GM19452 (cell line): ENCODE results near the gene COMMD8.
"Not testable (repeated sequence)": the region's sequence is repeated elsewhere in the genome, so short reads cannot be mapped to it uniquely, and the experiment has no call there.

ENCODE experiments used
- ATAC-seq: cut with Tn5 transposase; IDR thresholded peaks from one replicate; pipeline ENCODE4 v1.9.1; 2021; ENCODE audit not compliant: unreplicated experiment

The COMMD8 gene

DNA sequence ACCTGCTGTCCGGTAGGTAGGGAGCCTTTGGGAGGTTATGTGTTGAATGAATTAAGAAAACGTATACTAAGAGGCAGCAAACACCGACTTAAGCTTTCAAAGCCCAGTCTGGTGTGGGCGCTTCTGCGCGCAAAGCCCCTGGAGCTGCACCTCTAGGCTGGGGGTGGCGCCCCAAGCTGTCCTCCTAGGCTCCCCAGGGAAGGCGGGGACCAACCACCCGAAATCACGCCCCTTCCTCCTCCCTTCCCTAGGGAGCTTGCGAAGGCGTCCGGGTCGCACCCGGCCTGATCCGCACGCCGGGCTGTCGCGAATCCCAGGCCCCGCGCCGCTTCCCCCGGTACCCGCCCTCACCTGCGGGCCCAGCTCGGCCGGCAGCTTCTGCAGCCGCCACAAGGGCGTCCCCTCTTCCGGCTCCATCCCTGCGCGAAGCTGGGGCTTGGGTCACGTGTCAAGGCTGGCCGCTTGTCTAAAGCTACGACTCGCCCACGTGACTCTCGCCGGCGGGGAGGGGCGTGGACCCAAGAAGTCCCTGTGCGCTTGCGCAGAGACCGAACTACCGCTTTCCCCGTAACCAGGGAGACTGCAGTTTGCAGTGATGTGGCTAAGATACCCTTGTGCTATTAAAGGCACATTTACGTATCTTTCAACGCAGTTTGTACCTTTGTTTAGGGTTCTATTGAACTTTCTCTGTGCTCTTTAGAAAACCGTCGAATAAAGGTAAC, at the start of gene COMMD8:
COMMD8 (minus strand) TSS at position 468 of the 722 bp plus-strand sequence; CDS start at position 417, 51 bp downstream.
- ATAC-seq: peak; percentile 89

DNA sequence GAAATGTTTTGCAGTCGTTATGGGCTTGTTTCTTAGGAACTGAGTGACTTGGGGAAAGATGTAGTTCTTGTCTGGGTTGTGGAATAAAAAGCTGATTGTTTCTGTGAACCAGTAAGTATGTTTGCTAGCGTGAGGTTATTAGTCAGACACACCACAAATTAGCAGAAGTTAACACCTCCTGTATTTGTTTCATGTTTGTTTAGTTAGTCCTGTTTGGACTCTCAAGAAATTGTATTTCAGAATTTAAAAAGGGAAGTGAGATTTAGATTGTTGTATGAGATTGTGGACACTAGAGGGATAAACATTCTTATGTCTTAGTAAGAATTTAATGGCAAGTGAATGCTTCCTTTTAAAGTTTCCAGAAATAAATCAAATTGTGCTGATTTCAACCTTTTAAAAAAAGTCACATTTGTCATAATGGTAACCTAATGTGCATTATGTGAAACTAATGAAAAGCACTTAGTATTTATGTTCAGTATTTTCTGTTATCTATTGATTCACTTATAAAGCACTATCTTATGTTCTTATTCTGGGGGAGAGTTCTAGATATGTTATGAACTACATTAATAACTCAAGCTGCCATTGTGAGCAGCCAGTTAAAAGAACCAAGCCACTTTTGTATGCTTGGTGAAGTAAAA, 47.1 kb upstream of the COMMD8 start:
- ATAC-seq: peak; percentile 96

DNA sequence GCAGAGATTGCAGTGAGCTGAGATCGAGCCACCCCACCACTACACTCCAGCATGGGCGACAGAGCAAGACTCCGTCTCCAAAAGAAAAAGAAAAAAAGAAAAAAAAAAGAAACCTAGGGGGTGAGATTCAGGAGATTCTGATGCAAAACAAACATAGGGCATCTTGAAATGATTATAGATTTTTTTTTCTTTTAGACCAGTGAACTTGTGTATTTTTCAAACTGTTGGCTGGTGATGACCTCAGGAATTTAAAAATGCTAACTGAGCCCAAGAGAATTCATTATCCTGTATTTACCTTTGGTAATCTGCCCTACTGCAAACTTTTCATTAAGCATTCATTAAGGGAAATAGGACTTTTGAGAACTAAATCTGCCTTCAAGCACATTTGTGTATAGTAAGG, 42.2 kb upstream of the COMMD8 start:
- ATAC-seq: no peak

DNA sequence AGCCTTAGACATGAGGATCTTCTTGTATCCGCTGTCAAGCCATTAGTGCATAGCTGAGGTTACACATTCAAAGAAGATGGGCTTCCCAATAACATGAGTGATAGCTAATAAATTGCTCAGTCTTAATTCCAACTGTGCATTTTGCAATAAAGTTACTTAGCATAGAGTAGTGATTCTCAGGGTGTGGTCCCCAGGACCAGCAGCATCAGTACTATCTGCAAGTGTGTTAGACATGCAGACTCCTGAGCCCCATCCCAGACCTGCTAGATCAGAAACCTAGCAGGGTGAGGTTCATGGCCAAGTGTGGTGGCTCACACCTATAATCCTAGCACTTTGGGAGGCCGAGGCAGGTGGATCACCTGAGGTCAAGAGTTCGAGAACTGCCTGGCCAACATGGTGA, 41.6 kb upstream of the COMMD8 start:
- ATAC-seq: no peak

DNA sequence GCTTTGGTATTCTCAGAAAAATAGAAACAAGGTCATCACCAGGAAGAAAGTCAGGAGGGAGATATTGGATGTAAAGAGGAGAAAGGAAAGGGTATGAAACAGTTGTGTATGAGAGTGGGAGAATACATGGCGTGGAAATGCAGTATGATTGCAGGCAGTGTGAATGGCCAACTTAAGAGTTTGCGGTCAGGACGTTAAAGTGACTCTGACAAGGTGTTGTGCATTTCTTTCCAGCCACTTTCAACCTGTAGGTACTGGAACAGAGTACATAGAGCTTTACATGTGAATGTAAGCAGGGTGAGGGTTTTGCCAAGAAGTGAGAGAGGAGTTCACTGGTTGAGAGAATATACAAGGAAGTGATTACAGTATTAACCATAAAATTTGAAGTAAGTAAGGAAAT, 37.3 kb upstream of the COMMD8 start:
- ATAC-seq: no peak

DNA sequence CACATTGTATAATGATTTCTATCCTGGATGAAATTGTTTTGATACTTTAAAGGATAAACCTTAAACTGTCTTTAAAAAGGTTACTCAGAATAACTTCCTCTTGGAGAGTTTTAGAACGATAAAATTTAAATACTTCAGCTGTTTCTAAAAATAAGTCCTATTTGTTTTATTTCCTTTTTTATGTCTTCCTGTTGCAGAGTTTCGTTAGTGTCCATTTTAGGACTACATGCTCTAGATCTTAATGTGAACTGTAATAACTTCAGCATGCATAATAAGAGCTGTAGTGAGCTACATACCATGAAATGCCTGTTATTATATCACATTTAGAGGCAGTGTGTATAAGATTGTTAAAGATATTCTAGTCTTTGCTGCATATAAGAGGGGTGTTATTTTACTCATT, 36.2 kb upstream of the COMMD8 start:
- no peak for ATAC-seq

DNA sequence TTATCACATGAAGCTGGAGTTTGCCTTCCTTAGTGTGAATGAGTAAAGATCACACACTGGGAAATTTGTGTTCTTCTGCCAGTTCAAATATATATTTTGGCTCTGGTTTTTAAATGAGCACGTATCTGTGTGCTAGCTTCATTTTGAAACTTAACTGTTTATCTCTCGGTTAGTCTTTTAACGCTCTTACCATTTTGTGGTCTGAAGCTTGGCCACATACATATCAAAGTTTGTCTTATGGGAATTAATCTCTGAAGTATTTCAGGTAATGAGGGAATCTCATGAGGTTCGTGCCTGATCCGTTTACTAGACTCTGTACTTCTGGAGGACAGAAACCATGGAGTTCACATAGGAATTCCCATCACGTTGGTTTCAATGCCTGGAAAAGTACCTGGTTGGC, 35.4 kb upstream of the COMMD8 start:
- no peak for ATAC-seq

DNA sequence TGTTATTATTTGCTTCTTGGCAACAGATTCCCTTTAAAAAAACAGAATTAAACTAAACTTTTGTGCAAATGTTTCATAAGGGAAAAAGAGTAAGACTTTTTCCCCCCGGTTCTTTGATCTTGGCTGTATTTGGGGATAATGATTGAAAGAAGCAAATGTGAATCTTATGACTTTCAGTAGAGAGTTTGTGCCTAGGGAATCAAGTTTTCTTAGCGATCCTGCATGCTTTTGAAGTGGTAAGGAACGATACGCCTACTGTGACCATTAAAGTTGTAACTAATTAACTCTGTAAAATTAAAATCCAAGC, 30.6 kb upstream of the COMMD8 start:
- ATAC-seq: no peak

DNA sequence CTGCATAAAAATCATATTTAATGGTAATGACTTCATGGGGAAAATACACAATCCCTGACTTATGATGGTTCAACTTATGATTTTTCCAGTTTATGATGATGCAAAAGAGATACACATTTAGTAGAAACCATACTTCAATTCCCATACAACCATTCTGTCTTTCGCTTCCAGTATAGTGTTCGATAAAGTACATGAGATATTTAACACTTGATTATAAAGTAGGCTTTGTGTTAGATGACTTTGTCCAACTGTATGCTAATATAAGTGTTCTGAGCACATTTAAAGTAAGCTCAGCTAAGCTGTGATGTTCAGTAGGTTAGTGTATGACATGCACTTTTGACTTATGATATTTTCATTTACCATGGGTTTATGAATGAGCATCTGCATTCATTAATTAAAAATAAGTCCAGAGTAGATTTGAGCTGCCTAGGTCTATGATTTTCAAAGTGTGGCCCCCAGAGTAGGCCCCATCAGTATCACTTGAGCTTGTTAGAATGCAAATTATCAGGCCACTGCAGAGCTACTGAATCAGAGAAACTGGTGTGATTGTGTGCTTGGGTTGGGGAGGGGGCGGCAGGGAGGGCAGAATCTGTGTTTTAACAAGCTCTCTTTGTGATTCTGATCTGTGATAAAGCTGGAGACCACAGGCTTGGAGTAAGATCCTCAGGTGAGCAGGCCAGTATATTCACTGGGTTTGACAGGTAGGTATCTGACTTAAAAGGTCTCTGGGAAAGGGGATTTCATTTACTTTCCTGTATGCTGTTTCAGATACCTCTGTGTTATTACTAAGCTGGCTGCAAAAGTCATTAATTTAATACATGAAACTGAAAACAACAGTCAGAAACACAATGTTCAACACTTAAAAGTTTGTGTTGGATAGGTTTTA, 30.0 kb upstream of the COMMD8 start:
- ATAC-seq: no peak

DNA sequence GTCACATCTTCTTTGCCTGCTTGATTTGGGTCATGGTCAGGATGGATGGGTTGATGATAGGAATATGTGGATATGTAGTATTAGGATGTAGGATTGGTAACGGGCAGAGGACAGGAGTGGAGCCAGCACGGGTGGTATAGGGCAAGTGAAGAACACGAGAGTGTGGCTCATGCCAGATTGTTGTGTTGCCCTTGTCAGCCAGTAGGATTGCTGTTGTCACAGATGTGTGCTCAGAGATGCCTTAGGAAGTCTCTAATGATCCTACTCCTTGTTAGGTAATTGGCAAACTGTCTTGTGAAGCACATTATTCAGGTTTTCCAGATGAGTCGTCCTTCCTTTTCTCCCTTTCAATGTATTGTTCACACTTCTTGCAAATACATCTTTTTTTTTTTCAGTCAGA, 27.0 kb upstream of the COMMD8 start:
- peak; percentile 64 for ATAC-seq

DNA sequence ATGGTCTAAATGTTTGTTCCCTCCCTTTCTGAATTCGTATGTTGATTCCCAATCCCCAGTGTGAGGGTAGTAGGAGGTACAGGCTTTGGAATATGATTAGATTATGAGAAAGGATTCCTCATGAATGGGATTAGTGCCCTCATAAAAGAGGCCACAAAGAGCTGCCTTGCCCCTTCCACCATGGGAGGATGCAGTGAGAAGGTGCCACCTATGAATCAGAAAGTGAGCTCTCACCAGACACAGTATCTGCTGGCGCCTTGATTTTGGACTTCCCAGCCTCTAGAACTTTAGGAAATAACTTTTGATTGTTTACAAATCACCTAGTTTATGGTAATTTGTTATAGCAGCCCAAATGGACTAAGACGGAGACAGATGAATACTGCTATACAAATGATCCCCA, 25.2 kb upstream of the COMMD8 start:
- no peak for ATAC-seq

DNA sequence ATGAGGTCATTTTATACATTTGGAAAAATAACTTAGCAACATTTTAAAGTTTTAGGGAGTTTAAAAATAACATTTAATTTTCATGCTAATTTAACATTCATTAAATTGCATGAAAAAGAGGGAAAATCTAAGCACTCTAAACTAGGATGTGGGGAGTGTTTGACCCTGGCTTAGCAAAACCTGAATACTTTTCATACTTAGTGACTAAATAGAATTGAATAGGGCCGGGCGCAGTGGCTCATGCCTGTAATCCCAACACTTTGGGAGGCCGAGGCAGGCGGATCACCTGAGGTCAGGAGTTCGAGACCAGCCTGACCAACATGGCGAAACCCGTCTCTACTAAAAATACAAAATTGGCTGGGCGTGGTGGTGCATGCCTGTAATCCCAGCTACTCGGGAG, 23.2 kb upstream of the COMMD8 start:
- not testable (repeated sequence) for ATAC-seq

DNA sequence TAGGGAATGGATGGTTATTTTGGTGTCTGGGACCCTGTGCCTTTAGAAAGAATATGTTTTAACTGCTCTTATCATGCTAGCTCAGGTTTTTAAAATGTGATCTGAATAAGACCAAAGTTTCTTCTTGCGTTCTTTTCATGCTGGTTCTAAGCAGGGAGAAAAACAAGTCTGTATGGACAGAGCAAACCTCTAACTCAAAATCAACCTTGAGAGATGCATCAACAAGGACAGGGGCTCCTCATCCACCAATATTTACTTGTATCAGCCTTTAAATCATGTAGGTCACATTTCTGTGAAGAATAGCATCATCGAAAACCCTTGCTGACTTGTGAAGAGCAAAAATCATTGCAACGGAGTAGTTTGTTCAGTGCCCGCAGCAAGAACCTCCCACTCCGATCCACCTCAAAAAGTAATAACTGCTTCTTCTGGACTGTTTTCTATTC, 22.8 kb upstream of the COMMD8 start:
- no peak for ATAC-seq

DNA sequence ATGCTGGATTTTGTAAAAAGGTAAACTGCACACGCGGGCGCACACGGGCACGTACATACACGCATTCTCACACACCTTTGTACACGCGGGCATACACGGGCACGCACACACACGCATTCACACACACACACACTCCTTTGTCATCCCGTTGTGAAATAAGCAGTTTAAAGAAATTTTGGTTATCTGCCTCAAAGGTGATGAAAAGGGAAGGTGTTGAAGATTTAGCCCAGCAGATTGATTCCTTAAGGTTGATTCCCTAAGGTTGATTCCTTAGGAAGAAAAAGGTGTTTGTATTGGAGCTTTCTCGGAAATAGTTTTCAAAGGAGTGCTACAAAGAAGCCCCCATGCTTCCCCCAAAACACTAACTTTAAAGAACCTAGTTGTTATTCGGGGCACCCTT, 22.3 kb upstream of the COMMD8 start:
- no peak for ATAC-seq

DNA sequence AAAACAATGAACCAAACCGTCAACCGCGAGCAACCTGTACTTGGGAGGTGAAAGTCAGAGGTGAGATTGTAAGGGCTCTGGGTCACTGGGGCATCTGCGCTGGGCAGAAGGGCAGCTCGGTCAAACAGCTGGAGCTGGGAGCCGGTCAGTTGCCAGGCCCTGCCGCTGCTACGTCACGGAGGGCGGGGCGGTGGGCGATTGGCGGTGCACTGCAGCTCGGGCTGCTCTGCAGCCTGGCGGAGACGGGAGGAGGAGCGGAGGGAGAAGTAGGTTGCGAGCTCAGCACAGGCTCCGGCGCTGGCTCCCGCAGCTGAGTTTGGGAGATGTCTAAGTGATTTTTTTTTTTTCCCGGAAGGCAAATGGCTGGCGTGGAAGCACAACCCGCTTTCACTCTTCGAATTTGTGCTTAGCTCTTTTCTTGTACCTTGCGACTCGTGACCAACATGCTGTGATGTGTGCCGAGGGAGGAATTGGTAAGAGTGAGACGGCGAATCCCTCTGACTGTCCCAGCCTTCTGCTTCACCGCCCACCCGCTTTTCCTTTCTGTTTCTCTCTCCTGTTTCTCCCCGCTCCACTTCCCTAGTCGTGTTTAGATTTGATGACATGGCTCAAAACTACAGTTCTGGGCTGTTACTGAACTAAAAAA, 21.7 kb upstream of the COMMD8 start, which contains the start of gene ATP10D:
ATP10D (plus strand) TSS at position 229 of the 646 bp plus-strand sequence. CDS start 27,266 bp downstream, outside the sequence.
- ATAC-seq: peak; percentile 93

DNA sequence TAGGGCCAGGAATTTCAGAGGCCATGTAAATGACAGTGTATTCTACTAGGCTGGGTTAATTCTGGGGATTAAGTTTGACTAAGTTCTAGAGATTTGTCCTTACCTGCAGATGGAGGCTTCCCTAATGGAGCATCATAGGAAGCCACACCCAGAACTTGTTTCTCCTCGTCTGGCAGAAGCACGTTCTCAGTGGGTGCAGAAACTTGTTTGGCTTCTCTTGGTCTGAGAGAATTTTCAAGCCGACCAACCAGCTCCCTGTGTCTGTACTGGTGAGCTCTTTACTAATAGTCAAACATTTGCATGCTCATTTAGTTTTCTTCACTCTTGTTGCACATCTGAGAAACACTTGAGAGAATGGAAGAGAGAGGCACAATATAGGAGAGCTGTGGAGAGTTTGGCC, 20.7 kb upstream of the COMMD8 start:
- ATAC-seq: peak; percentile 29

DNA sequence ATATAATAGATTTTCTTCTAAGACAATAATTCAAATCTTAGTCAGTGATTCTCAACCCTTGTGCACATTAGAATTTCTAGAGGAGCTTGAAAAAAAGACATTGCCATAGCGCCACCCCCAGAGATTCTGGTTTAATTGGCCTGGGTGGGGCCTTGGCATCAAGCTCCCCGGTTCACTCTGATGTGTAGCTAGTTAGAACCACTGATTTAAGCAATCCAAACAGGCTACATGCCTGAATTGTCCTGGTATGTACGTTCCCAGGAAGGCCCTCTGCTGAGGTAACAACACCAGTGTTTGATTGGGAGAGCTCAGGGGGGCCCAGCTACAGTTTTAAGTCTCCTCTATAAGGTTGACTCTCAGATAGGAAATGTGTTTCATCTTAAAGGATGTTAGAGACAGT, 20.2 kb upstream of the COMMD8 start:
- no peak for ATAC-seq

DNA sequence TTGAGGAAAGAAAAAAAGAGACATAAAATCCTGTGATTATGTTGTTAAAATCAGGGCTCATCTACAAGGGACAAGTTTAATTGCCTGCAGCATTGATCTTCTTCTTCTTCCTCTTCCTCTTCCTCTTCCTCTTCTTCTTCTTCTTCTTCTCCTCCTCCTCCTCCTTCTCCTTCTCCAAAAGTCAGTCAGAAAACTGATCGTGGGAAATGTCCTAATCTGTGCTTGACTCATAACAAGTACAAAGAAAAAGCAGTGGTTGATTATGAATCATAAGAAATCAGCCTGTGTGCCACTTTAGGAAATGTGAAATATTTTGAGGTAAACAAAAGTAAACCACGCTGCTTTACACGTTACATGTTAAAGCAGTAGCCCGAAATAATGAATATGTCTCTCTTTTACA, 18.8 kb upstream of the COMMD8 start:
- no peak for ATAC-seq

DNA sequence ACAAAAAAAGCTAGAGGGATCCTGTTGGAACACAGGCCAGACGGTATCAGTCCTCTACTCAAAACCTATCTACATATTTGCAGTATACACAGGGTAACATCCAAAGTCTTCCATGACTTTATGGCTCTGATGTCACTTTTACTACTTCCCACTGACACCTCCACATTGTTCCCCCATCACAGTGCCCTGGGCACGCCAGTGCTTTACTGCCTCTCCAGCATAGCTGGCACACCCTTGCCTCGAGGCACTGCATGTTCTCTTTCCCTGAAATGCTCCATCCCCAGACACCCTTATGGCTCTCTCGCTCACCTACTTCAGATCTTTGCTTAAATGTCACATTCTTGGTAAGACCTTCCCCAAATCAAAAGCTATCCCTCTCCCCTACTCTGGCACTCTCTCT, 15.3 kb upstream of the COMMD8 start:
- ATAC-seq: no peak

DNA sequence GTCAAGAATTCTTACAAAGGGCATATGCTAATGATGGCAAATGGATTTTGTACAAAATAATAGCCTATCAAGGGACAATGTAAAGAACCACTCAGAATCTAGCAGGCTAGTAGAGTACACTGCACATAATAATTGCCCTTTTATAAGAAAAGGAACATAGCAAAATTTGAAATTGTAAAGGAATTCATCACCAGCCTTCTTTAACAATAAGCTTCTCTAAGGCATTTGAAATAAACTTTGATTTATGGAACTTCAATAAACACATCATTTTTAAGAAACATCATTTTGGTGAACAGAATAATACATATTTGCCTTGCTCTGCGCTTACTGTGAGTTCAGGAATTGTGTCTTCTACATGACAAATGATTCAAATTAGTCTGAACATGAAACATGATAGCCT, 11.9 kb upstream of the COMMD8 start:
- ATAC-seq: no peak

DNA sequence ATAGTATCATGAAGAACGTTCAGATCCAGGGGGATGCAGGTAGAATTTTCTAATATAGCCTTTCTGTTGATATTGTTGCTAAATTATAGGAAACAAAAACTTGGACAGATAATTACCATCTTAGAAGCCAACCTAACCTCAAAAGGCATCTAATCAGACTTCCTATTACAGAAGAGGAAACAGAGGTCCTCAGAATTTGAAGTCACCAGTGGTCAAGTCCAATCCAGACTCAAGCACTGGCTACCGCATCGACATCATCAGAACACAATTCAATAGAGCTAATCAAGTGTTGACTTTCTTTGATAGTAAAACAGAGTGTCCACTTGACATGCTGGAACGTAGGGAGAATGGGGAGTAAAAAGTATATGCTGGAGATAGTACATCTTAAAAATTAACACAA, 11.3 kb upstream of the COMMD8 start:
- no peak for ATAC-seq
